ENCODE measurements around the gene C3orf18. TPM values are rescaled to one million over a fixed set of nuclear protein-coding genes. Genes with fewer than 3 reads are reported as not detected.

Gene C3orf18
- total RNA-seq, 1 donor from 2014 or later, result 8.5 TPM

GRCh38 chr3:50572158-50572557, 4.6 kb upstream of the C3orf18 start:
- DNase-seq (ENCODE audit: low spot score), result peak; percentile 71
- Histone ChIP-seq H3K4me2 (no peak overlapping the region), H3K27me3 (peaks cover 2% of the 10 kb centered on the region), H3K9me3 (ENCODE audit: low read depth) (no peaks in the 10 kb centered on the region), H3K4me1 (peaks cover 6% of the 10 kb centered on the region), H3K9ac (no peak overlapping the region), H3K27ac (no peak overlapping the region), H4K20me1 (ENCODE audit: low read depth) (no peaks in the 10 kb centered on the region), H3K36me3 (no peaks in the 10 kb centered on the region), H3F3A (ENCODE audit: low read depth) (peaks cover 24% of the 10 kb centered on the region), H3K79me2 (ENCODE audit: low read depth) (peaks cover 10% of the 10 kb centered on the region), H3K4me3 (no peak overlapping the region), H2AFZ (replicated peaks) (no peak overlapping the region)
- Mint-ChIP-seq H3K27me3 (ENCODE audit: insufficient read depth, low read depth) (peaks cover 9% of the 10 kb centered on the region), H3K4me3 (peak overlapping the region; percentile 38), H3K36me3 (no peaks in the 10 kb centered on the region), H3K4me1 (peaks cover 19% of the 10 kb centered on the region), H3K27ac (no peak overlapping the region), H3K9me3 (no peaks in the 10 kb centered on the region)
- TF ChIP-seq EZH2phosphoT487 (IDR thresholded peaks at IDR 0.05) (no peak), CTCF (IDR thresholded peaks at IDR 0.05) (peak; percentile 74), EZH2 (IDR thresholded peaks at IDR 0.05) (no peak)

- H3K9ac ChIP-seq, result no peak overlapping the region
- Mint-ChIP-seq H3K9me3 (no peaks in the 10 kb centered on the region), H3K36me3 (no peaks in the 10 kb centered on the region), H3K27me3 (ENCODE audit: insufficient read depth, low read depth) (peaks cover 9% of the 10 kb centered on the region), H3K27ac (no peak overlapping the region), H3K4me3 (no peak overlapping the region), H3K4me1 (peaks cover 22% of the 10 kb centered on the region)
- no peaks in the 10 kb centered on the region for H3K36me3 ChIP-seq
- H3K79me2 ChIP-seq (ENCODE audit: low read depth), result peaks cover 10% of the 10 kb centered on the region
- no peak for DNase-seq (ENCODE audit: low spot score)
- no peak for TF ChIP-seq EZH2phosphoT487 (IDR thresholded peaks at IDR 0.05)
- H4K20me1 ChIP-seq (ENCODE audit: low read depth), result no peaks in the 10 kb centered on the region
- peaks cover 13% of the 10 kb centered on the region for H3K4me1 ChIP-seq
- H3K27ac ChIP-seq, result no peak overlapping the region
- peaks cover 31% of the 10 kb centered on the region for H3F3A ChIP-seq (ENCODE audit: low read depth)
- no peak overlapping the region for H2AFZ ChIP-seq (replicated peaks)
- H3K9me3 ChIP-seq (ENCODE audit: low read depth), result no peaks in the 10 kb centered on the region
- no peak overlapping the region for H3K4me3 ChIP-seq
- peaks cover 9% of the 10 kb centered on the region for H3K27me3 ChIP-seq
- H3K4me2 ChIP-seq, result no peak overlapping the region
Measured at GRCh38 chr3:50571486-50571885, 3.9 kb upstream of the C3orf18 start.

GRCh38 chr3:50570508-50571279, 3.1 kb upstream of the C3orf18 start:
- Histone ChIP-seq H3K27ac (no peak overlapping the region), H3K9ac (no peak overlapping the region), H3K79me2 (ENCODE audit: low read depth) (peaks cover 10% of the 10 kb centered on the region), H3K4me1 (peaks cover 13% of the 10 kb centered on the region), H2AFZ (replicated peaks) (no peak overlapping the region), H3K4me2 (peak overlapping the region; percentile 83), H3F3A (ENCODE audit: low read depth) (peaks cover 32% of the 10 kb centered on the region), H3K36me3 (no peaks in the 10 kb centered on the region), H4K20me1 (ENCODE audit: low read depth) (no peaks in the 10 kb centered on the region), H3K9me3 (ENCODE audit: low read depth) (no peaks in the 10 kb centered on the region), H3K27me3 (peaks cover 14% of the 10 kb centered on the region), H3K4me3 (peak overlapping the region; percentile 95)
- peaks cover 25% of the 10 kb centered on the region for H3K4me1 Mint-ChIP-seq
- H3K4me3 Mint-ChIP-seq, result peak overlapping the region; percentile 98
- no peaks in the 10 kb centered on the region for H3K9me3 Mint-ChIP-seq
- no peaks in the 10 kb centered on the region for H3K36me3 Mint-ChIP-seq
- H3K27ac Mint-ChIP-seq, result no peak overlapping the region
- TF ChIP-seq CTCF (IDR thresholded peaks at IDR 0.05) (no peak), EZH2 (IDR thresholded peaks at IDR 0.05) (no peak), EZH2phosphoT487 (IDR thresholded peaks at IDR 0.05) (no peak)
- no peak for DNase-seq (ENCODE audit: low spot score)
- peaks cover 11% of the 10 kb centered on the region for H3K27me3 Mint-ChIP-seq (ENCODE audit: insufficient read depth, low read depth)

All from neural progenitor cell (in vitro differentiated cells).